Thyroid gland (tissue), 4 donors: ENCODE measurements around the gene KRTAP19-8. TPM values are rescaled to one million over a fixed set of nuclear protein-coding genes. Genes with fewer than 3 reads are reported as not detected.

Experiments used
- DNase-seq, 2 donors: peaks; one replicate each; pipeline ENCODE4 v3.0.0-alpha.2; 2019
- H3K27ac ChIP-seq, 3 donors: fragments of 200-600 bp; sonication (generic); 1 replicate in 2 of 3; 2 replicates in 1 of 3; pipeline ENCODE4 v1.5.1; 2016 to 2019; ENCODE audit warnings: mild to moderate bottlenecking in 1 of 3, moderate library complexity in 1 of 3
- H3K27me3 ChIP-seq: fragments of 200-600 bp; sonication (generic); one replicate; pipeline ENCODE4 v1.5.1; 2019
- H3K36me3 ChIP-seq, 2 donors: fragments of 200-600 bp; sonication (generic); one replicate each; pipeline ENCODE4 v1.5.1; 2016 to 2019
- H3K4me1 ChIP-seq, 2 donors: fragments of 200-600 bp; sonication (generic); one replicate each; pipeline ENCODE4 v1.5.1; 2017 to 2019
- H3K4me3 ChIP-seq, 3 donors: fragments of 200-600 bp; sonication (generic); replicated peaks in 1 of 3; 1 replicate in 2 of 3; 2 replicates in 1 of 3; pipeline ENCODE4 v1.5.1; 2016; ENCODE audit warnings: mild to moderate bottlenecking in 1 of 3
- H3K9me3 ChIP-seq: fragments of 200-600 bp; sonication (generic); one replicate; pipeline ENCODE4 v1.5.1; 2017
- CTCF ChIP-seq, 6 experiments: fragments of 200-600 bp in 3 of 6; fragments of 450-650 bp in 3 of 6; sonication (generic) in 3 of 6; IDR thresholded peaks; one replicate each; pipeline ENCODE4 v1.5.1; 2016 to 2019; ENCODE audit warnings: antibody characterized with exemption in 6 of 6, mild to moderate bottlenecking in 2 of 6, inconsistent platforms in 1 of 6, moderate library complexity in 1 of 6
- POLR2A ChIP-seq, 2 donors: fragments of 450-650 bp; IDR thresholded peaks; one replicate each; pipeline ENCODE4 v1.6.1; 2017; ENCODE audit warnings: antibody characterized with exemption in 2 of 2, mild to moderate bottlenecking in 2 of 2, moderate library complexity in 1 of 2
- WGBS, 2 donors: methylation state at CpG; one replicate each; pipeline ENCODE4 v1.1.5; 2017; 5-methylcytosine and 5-hydroxymethylcytosine counted together
- intact Hi-C: fragments of 100-400 bp; cut with DNase I; formaldehyde crosslinking; loops from one replicate; pipeline ENCODE4 v1.15.1; 2023
- total RNA-seq, 4 donors: library from RNA; depleted of rRNA; stranded (reverse); fragments of >200 nt; gene quantifications; one replicate each; pipeline ENCODE4 v1.2.3, GENCODE V29; 2016

The KRTAP19-8 gene
- total RNA-seq, 4 donors from 2014 or later, result not detected

DNA sequence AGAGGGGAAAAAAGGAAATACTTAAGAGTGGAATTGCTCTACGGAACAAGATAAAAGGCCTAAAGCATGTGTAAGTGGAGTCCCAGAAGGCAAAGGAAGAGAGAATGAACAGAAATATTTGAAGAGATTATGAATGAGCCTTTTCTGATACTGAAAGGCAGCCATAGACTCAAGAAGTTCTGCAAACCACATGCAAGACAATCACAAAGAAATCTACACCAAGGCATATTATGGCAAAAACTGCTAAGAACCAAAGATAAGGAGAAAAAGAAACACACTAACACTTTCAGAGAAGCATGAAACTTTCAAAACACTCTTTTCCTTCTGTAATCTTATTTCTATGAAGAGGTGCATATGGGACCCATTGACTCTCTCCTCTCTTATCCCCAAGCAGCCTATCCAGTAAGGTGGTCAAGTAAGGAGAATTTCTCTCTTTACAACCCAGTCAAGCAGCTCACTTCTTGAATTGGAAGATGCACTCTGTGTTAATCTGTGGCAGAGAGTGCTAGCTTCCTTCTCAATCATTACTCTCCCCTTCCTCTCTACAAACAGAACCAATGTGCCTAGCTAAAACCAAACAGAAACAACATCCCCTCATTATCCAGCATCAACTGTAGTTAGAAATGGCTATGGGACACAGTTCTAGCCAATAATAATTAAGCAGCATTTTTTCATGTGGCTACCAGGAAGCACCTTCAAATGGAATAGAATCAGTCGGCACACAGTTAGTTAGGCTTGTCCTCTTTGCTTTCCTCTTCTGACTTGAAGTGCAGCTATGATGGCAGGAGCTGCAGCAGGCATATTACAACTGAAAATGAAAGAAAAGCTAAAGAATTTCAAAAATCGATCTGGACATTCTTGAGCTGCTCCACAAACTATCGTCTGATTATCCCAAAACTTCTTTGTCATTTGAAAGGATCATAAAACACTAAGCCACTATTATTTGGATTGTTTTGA lies 25.9 kb downstream of the KRTAP19-8 start:
- 78 to 87% methylated on average over 4 of the region's 4 CpGs for WGBS, 2 donors
- intact Hi-C loops, result no loop called here

DNA sequence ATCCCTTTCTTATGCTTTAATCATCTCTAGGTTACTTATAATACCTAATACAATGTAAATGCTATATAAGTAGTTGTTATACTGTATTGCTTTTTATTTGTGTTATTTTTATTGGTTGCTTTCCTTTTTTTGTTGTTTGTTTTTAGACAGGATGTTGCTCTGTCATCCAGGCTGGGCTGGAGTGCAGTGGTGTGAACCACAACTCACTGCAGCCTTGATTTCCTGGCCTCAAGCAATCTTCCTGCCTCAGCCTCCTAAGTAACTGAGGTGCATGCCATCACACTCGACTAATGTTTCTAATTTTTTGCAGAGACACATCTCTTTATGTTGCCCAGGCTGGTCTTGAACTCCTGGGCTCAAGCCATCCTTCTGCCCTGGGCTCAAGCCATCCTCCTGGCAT lies 26.9 kb downstream of the KRTAP19-8 start:
- intact Hi-C loops, result no loop called here

More for the DNA sequence above, 25.9 kb downstream of the KRTAP19-8 start:
- Histone ChIP-seq H3K27me3 (no peaks in the 10 kb centered on the region), H3K27ac (no peak overlapping the region), H3K36me3 (no peaks in the 10 kb centered on the region), H3K4me1 (no peaks in the 10 kb centered on the region), H3K9me3 (no peaks in the 10 kb centered on the region), H3K4me3 (no peak overlapping the region)
- TF ChIP-seq CTCF (IDR thresholded peaks at IDR 0.05) (no peak), POLR2A (IDR thresholded peaks at IDR 0.05) (no peak)
- DNase-seq, result no peak

GRCh38 chr21:31008355-31008754 lies 29.9 kb downstream of the KRTAP19-8 start:
- no peaks in the 10 kb centered on the region for H3K27me3 ChIP-seq

More for the DNA sequence above, 26.9 kb downstream of the KRTAP19-8 start:
- H3K9me3 ChIP-seq, result no peaks in the 10 kb centered on the region
- no peaks in the 10 kb centered on the region for H3K27me3 ChIP-seq
- TF ChIP-seq CTCF (IDR thresholded peaks at IDR 0.05), result no peak
- no peak for TF ChIP-seq POLR2A (IDR thresholded peaks at IDR 0.05)
- no peak overlapping the region for H3K27ac ChIP-seq
- no peaks in the 10 kb centered on the region for H3K4me1 ChIP-seq
- H3K4me3 ChIP-seq, result no peak overlapping the region
- 78 to 91% methylated on average over 1 of the region's 1 CpG for whole genome bisulfite sequencing, 2 donors
- no peak for DNase-seq
- no peaks in the 10 kb centered on the region for H3K36me3 ChIP-seq

DNA sequence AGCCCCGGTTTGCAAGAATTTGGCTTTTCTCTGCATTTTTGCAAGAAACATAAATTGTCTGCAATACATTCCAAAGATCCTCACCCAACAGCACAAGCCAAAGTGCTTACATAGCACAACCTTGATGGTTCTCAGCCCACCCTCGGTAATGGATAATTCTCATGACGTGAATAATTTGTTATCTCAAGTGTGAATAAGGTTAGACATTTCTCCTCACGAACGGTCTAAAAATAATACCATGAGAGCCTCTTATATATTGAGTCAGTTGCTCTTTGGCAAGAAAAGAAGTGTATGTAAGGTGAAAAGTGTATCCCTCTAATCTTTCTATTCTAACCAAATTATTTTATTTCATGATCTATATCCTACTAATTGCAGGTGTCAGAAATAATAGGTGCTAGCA lies 33.3 kb downstream of the KRTAP19-8 start:
- intact Hi-C loops, result no loop called here
- no peak for TF ChIP-seq CTCF (IDR thresholded peaks at IDR 0.05)
- H3K36me3 ChIP-seq, result no peaks in the 10 kb centered on the region
- WGBS, 2 donors, result 60 to 64% methylated on average over 5 of the region's 5 CpGs
- no peak overlapping the region for H3K27ac ChIP-seq
- no peaks in the 10 kb centered on the region for H3K4me1 ChIP-seq
- H3K27me3 ChIP-seq, result no peaks in the 10 kb centered on the region
- no peaks in the 10 kb centered on the region for H3K9me3 ChIP-seq
- no peak overlapping the region for H3K4me3 ChIP-seq
- no peak for DNase-seq

More at GRCh38 chr21:31008355-31008754, 29.9 kb downstream of the KRTAP19-8 start:
- TF ChIP-seq POLR2A (IDR thresholded peaks at IDR 0.05) (no peak), CTCF (IDR thresholded peaks at IDR 0.05) (no peak)
- intact Hi-C loops, result no loop called here
- H3K36me3 ChIP-seq, result no peaks in the 10 kb centered on the region
- WGBS, 2 donors, result 93 to 94% methylated on average over 1 of the region's 1 CpG
- no peaks in the 10 kb centered on the region for H3K4me1 ChIP-seq
- no peak overlapping the region for H3K4me3 ChIP-seq
- no peak for DNase-seq
- H3K27ac ChIP-seq, result no peak overlapping the region
- H3K9me3 ChIP-seq, result no peaks in the 10 kb centered on the region

GRCh38 chr21:31003471-31003870 lies 34.8 kb downstream of the KRTAP19-8 start:
- 79 to 83% methylated on average over 10 of the region's 10 CpGs for WGBS, 2 donors
- intact Hi-C loops, result no loop called here

More at GRCh38 chr21:31003471-31003870, 34.8 kb downstream of the KRTAP19-8 start:
- Histone ChIP-seq H3K4me3 (no peak overlapping the region), H3K36me3 (no peaks in the 10 kb centered on the region), H3K4me1 (no peaks in the 10 kb centered on the region), H3K27me3 (no peaks in the 10 kb centered on the region), H3K27ac (no peak overlapping the region), H3K9me3 (no peaks in the 10 kb centered on the region)
- no peak for DNase-seq
- TF ChIP-seq CTCF (IDR thresholded peaks at IDR 0.05) (no peak), POLR2A (IDR thresholded peaks at IDR 0.05) (no peak)
